Fibroblast of upper back skin (primary cell): Measurements from ENCODE around the gene ST6GALNAC3.
A peak's percentile ranks its signal among the peaks of the same experiment; 100 is the strongest.

Source experiments
- DNase-seq: peaks from one replicate; pipeline ENCODE4 v3.0.0-alpha.2; 2013

The ST6GALNAC3 gene

DNA sequence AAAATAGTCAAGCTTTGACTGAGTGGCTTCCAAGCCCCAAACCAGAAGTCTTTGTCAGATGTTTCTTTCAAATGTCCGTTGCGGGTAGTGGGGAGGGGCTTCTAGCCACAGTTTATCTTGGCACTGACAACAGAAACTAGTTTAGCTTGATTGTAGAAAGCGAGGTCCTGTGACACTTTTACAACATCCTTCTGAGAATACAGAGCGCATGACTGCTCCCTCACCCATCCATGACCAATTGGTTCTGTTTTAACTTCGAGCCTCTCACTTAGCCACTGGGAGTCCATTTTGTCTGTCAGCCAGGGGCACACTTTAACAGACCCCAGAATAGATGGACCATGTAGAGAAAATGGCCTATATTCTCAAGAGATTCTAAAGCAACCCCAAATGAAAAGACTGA is 593.5 kb downstream of the ST6GALNAC3 start:
- DNase-seq: no peak

DNA sequence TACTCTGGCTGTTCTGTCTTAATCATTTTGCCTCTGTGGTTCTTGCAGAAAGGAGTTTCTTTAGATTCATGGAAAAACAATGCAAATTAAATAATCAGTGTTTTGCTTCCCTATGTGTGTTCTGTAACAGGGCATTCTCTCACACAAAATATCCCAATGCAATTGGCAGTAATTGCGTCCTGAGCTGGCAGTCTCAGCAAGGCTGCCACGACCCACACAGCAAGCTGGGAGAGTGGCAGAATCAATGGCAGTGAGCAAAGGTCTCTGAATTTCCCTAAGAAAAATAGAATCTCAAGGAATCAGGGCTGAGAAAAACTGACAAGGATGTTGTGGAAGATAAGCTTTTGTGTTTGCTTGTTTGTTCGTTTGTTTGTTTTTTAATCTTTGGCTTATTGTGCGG is 594.6 kb downstream of the ST6GALNAC3 start:
- no peak for DNase-seq

DNA sequence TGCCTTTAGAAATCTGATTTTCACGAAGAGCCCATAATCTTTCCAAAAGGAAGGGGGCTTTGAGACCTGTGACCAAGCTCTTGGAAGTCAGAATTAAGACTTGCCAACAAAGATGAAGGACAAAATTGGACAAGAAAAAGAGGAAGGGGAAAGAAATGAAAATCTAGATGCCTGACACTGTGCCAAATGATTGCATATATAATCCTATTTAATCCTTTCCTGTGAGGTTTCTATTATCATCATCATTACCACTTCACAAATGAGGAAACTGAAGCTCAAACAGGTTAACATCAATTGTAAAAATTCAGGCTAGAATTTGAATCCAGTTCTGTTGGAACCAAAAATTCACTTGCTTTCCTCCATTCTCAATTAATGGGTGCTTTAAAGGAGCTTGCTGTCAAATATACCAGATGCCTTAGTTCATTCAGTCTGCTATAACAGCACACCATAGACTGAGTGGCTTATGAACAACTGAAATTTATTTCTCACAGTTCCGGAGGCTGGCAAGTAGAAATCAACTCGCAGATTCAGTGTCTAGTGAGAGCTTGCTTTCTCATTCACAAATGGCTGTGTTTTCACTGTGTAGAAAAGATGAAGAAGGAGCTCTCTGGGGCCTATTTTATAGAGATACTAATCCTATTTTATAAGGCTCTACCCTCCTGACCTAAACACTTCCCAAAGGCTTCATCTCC is 595.2 kb downstream of the ST6GALNAC3 start:
- no peak for DNase-seq

DNA sequence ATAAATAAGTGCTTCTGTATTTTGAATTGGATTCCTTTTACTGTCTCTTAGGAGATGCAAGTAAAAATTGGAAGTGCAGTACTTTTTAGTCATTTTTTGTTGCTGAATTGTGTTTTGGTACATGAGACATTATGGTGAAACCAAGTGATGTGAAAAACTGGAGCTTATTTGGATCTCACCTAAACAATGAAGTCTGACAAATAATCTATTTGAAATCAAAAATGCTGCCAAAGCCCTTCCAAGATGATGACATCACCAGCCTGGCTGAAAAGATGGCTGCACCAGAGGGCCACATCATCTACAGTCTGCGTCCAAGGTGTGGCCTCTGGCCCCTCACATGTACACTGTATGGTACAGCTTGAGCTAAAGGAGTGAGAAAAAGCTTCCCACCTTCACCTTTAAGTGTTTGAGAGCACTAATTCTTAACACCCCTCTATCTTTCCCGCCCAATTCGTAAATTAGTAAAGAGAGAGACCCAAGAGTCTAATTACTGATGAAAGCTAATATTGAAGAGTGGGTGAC is 600.2 kb downstream of the ST6GALNAC3 start:
- no peak for DNase-seq

DNA sequence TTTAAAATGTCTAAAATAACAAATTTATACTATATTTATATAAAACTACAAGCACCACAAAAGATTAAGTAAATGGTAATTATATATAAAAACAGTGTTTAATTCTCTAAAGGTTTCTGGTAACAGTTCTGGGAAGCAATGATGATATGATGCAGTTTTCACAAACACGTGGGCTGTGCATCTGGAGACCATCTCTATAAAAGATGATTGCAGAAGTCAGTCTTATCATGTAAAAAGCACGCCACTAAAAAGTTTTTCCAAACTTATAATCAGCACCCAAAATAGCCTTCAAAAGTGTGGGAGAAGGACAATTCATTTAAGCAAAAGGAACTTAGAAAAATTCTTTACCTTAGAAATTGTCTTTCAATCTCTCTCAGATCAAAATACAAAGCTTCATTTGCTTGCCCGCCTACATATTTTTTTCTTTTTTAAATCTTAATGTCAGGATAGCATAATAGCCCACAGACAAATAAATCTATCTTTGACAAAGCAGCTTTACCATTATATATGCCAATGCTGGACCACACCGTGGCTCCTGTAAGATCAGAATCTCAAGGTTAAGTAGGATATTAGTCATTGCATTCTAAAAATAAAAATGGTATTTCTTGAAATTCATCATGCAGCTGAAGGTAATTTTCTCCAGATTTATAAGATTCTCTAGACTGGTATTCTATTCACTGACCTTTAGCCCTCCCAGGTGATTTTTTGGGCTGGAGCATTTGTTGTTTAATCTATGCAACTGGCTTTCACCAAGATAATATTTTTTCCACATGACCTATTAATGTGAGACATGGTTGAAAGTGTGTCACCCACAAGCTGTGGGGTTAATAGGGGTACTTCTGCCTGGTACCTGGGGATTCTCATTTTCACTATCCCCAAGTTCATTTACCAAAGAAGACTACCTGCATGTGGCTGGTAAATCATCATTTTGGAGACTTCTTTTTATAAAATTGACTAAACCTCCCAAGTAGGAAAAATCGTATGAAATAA is 603.2 kb downstream of the ST6GALNAC3 start:
- peak; percentile 20 for DNase-seq

DNA sequence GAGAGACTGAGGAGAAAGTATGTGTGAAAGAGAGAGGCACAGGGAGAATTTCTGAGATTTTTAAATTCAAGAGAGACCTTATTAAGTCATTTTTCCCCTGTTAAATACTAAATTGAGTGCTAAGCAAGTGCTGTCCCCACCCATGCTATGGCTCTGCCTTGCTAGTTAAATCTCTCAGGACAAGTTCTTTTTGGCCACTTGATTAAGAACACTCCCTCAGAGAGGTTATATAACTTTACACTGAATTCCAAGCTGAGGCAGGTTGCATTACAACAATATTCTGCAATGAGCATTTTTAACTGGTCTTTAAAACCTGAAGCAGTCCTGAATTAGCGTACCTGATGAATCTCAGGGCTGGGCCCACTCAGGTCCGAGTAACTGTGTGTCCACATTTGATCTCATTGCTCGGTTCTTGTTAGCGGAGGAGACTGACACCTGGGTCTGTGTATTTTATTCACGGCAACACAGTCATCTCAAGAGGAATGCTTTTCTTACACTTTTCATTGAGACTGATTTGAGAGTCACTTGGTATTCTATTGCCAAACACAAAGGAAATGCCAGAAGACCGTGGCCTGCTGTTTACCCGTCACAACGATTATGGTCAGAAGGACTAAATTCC is 605.1 kb downstream of the ST6GALNAC3 start:
- no peak for DNase-seq

DNA sequence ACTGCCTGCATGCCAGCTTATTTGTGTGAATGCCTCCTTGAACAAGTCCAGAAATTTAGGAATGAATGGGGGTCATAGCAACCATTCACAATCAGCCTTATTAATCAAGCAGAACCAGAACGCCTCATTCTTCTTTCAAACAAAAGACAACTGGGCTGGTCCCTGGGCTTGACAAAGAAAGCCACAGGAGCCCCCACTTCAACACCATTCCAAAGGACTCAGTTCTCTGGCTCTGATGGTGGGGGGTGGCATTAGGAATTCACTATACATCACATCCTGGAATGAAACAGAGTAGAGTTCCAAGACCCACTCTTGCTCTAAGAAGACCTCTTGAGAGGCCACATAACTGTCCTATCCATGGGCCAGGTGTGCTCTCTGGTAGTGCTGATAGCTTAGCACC is 606.1 kb downstream of the ST6GALNAC3 start:
- DNase-seq: no peak

DNA sequence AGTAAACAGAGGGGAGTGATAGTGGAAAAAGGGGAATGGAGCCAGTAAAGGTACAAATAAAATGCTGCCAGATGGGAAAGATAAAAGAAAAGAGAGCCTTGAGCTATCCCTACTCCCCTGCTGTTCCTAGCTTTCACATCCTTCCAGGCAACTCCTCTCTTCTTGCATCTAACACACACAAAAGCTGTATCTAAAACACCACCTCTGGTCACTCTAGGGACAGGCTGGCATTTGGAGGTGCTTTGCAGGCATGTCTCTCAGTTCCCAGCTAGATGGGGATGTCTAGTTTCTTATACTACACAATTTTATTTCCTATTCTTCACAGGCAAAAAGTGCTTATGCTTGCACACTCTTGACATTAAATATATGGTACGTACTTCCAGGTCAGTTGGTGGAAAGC is 607.6 kb downstream of the ST6GALNAC3 start:
- DNase-seq: no peak
